Keratinocyte (primary cell): Measurements from ENCODE around the gene KLC1. TPM values are rescaled to one million over a fixed set of nuclear protein-coding genes. Genes with fewer than 3 reads are reported as not detected.

Experiments
- DNase-seq: peaks from one replicate; pipeline ENCODE4 v3.0.0-alpha.2; 2011; ENCODE audit warnings: low read depth, missing footprints, low spot score
- FAIRE-seq: peaks from 2 replicates; lab custom pipeline; 2011; peaks lifted over from hg19 to GRCh38; lab: Jason Lieb, UNC
- H2AFZ ChIP-seq: 2 replicates; pipeline ENCODE4 v1.6.0; 2012; ENCODE audit warnings: low read length, control low read depth, inconsistent platforms; ENCODE audit not compliant: control insufficient read depth
- H3K27ac ChIP-seq: 2 replicates; pipeline ENCODE4 v1.5.1; 2011; ENCODE audit warnings: low read length; ENCODE audit not compliant: control insufficient read depth, insufficient read depth
- H3K27me3 ChIP-seq: 3 replicates; pipeline ENCODE4 v1.6.0; 2011; ENCODE audit warnings: low read length; ENCODE audit not compliant: control insufficient read depth, insufficient read depth; ENCODE audit errors: extremely low read depth
- H3K36me3 ChIP-seq, 2 experiments: 2 replicates in 1 of 2; 3 replicates in 1 of 2; pipeline ENCODE4 v1.5.1; 2011; ENCODE audit warnings: low read length in 2 of 2, mild to moderate bottlenecking in 1 of 2; ENCODE audit not compliant: control insufficient read depth in 2 of 2, insufficient read depth in 2 of 2; ENCODE audit errors: extremely low read depth in 1 of 2
- H3K4me1 ChIP-seq: 3 replicates; pipeline ENCODE4 v1.5.1; 2011; ENCODE audit warnings: low read length; ENCODE audit not compliant: control insufficient read depth, insufficient read depth; ENCODE audit errors: extremely low read depth
- H3K4me2 ChIP-seq: 3 replicates; pipeline ENCODE4 v1.6.0; 2011; ENCODE audit warnings: low read depth, low read length; ENCODE audit not compliant: control insufficient read depth, insufficient read depth; ENCODE audit errors: extremely low read depth
- H3K4me3 ChIP-seq, 3 experiments: fragments of 200-600 bp in 1 of 3; sonication (generic) in 1 of 3; 2 replicates in 2 of 3; 3 replicates in 1 of 3; pipeline ENCODE4 v1.5.1; 2011 to 2016; ENCODE audit warnings: low read length in 3 of 3, mild to moderate bottlenecking in 3 of 3, control low read depth in 2 of 3, inconsistent platforms in 1 of 3, low read depth in 1 of 3, mixed read lengths in 1 of 3, mixed run types in 1 of 3, moderate library complexity in 1 of 3; ENCODE audit not compliant: control insufficient read depth in 2 of 3, insufficient read depth in 2 of 3; ENCODE audit errors: extremely low read depth in 1 of 3
- H3K79me2 ChIP-seq: 2 replicates; pipeline ENCODE4 v1.6.0; 2012; ENCODE audit warnings: low read length; ENCODE audit not compliant: control insufficient read depth, insufficient read depth
- H3K9ac ChIP-seq: 3 replicates; pipeline ENCODE4 v1.6.0; 2011; ENCODE audit warnings: low read length; ENCODE audit not compliant: control insufficient read depth, insufficient read depth; ENCODE audit errors: extremely low read depth
- H3K9me1 ChIP-seq: 3 replicates; pipeline ENCODE4 v1.6.0; 2011; ENCODE audit warnings: low read length; ENCODE audit not compliant: control insufficient read depth, insufficient read depth; ENCODE audit errors: extremely low read depth
- H3K9me3 ChIP-seq: 2 replicates; pipeline ENCODE4 v1.5.1; 2012; ENCODE audit warnings: low read depth, low read length; ENCODE audit not compliant: control insufficient read depth
- H4K20me1 ChIP-seq: 3 replicates; pipeline ENCODE4 v1.6.0; 2011; ENCODE audit warnings: low read length; ENCODE audit not compliant: control insufficient read depth, insufficient read depth; ENCODE audit errors: extremely low read depth
- EZH2 ChIP-seq: IDR thresholded peaks from one replicate; pipeline ENCODE4 v1.6.1; 2012; ENCODE audit warnings: inconsistent platforms, mild to moderate bottlenecking, low read length, moderate library complexity
- dilution Hi-C: fragments of 300-500 bp; cut with MboI; formaldehyde crosslinking; loops from one replicate; pipeline ENCODE4 v1.7.0; 2020; ENCODE audit warnings: low sequenced_read_pairs; ENCODE audit not compliant: extremely low pct_ligation_motif_present
- polyA plus RNA-seq, 5 experiments: library from polyadenylated mRNA; depleted of rRNA in 3 of 5; stranded (reverse) in 3 of 5; stranded (forward) in 1 of 5; unstranded in 1 of 5; fragments of >200 nt; gene quantifications; 1 replicate in 1 of 5; 2 replicates in 3 of 5; 3 replicates in 1 of 5; pipeline versions ENCODE4 v1.2.1 to v1.2.3, GENCODE V29; 2011 to 2012; ENCODE audit warnings: missing spikeins in 2 of 5, low read depth in 1 of 5, low replicate concordance in 1 of 5
- TF ChIP-seq, protein P1 (sequence below), 3 experiments: IDR thresholded peaks in 1 of 3; conservative IDR thresholded peaks in 1 of 3; optimal IDR thresholded peaks in 1 of 3; 2 replicates in 2 of 3; 3 replicates in 1 of 3; pipeline versions ENCODE3 to v1.5.1; 2011; ENCODE audit warnings: low read length in 3 of 3, mild to moderate bottlenecking in 3 of 3, moderate library complexity in 2 of 3, control low read depth in 1 of 3, inconsistent platforms in 1 of 3; ENCODE audit not compliant: insufficient read depth in 2 of 3; ENCODE audit errors: extremely low read depth in 1 of 3

KLC1 gene
- polyA plus RNA-seq, 1 donor (not counting 4 experiments of a cell fraction or from before 2014, with no cell fraction given) = 130 TPM

DNA sequence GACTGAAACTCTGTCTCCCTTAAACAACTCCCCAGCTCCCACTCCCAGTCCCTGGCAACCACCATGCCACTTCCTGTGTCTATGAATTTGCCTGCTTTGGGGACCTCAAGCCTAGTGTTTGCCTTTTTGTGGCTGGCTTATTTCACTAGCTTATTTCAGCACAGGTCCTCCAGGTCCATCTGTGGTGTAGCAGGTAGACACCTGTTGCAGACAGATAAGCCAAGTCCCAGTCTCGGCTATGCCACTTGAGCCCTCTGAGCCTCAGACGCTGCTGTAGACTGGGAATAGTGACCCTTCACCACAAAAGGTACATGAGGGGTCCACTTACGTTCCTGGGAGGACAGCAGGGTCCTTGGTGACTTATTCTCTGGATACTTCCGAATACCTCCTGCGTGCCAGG is 24.4 kb upstream of the KLC1 start:
- H3K27me3 ChIP-seq = peaks cover 4% of the 10 kb centered on the region
- H3K9me1 ChIP-seq = no peaks in the 10 kb centered on the region
- H3K4me3 ChIP-seq = no peak overlapping the region
- DNase-seq (no peak), FAIRE-seq (no peak)
- H3K9ac ChIP-seq = no peak overlapping the region
- dilution Hi-C loops = no loop called here
- H3K9me3 ChIP-seq = no peaks in the 10 kb centered on the region
- no peak overlapping the region for H3K27ac ChIP-seq
- H2AFZ ChIP-seq = no peak overlapping the region
- no peaks in the 10 kb centered on the region for H3K79me2 ChIP-seq
- no peak overlapping the region for H3K4me2 ChIP-seq
- peaks cover 5% of the 10 kb centered on the region for H3K4me1 ChIP-seq
- no peak for TF ChIP-seq EZH2
- TF ChIP-seq, protein P1, sequence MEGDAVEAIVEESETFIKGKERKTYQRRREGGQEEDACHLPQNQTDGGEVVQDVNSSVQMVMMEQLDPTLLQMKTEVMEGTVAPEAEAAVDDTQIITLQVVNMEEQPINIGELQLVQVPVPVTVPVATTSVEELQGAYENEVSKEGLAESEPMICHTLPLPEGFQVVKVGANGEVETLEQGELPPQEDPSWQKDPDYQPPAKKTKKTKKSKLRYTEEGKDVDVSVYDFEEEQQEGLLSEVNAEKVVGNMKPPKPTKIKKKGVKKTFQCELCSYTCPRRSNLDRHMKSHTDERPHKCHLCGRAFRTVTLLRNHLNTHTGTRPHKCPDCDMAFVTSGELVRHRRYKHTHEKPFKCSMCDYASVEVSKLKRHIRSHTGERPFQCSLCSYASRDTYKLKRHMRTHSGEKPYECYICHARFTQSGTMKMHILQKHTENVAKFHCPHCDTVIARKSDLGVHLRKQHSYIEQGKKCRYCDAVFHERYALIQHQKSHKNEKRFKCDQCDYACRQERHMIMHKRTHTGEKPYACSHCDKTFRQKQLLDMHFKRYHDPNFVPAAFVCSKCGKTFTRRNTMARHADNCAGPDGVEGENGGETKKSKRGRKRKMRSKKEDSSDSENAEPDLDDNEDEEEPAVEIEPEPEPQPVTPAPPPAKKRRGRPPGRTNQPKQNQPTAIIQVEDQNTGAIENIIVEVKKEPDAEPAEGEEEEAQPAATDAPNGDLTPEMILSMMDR (optimal IDR thresholded peaks at IDR 0.05 in 1 of 3, IDR thresholded peaks at IDR 0.05 in 1 of 3, conservative IDR thresholded peaks at IDR 0.05 in 1 of 3; ENCODE audit: extremely low read depth in 1 of 3, insufficient read depth in 2 of 3, low read length in 3 of 3) = no peak
- no peaks in the 10 kb centered on the region for H3K36me3 ChIP-seq
- H4K20me1 ChIP-seq = no peaks in the 10 kb centered on the region

DNA sequence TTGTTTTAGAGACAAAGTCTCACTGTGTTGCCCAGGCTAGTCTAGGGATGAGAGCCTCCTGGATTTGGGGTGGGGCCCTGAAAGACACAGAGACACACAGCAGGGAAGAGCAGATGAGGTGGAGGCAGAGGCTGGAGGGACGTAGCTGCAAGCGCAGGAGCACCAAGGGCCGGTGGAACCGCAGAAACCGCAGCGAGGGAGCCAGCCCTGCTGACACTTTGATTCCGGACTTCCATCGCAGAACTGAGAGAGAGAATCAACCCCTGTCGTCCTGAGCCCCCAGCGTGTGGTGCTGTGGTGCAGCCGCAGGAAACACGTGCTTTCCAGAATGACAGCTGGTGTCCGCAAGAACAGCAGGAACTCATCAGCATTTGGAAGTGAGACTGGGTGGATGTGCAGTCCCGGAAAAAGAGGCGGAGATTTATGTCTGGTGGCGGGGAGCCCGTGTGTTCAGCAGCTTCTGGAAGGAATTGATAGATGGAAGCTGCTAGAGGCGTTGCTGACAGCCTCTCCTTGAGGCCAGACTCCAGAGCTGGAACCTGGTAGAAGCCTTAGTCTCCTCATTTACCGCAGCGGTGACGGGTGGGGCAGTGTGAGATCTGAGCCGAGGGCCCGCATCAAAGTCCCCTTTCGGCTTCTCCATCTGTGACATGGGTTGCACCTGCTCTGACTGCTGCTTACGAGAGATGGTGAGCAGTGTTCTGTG is 21.9 kb upstream of the KLC1 start:
- Histone ChIP-seq H3K36me3 (no peaks in the 10 kb centered on the region), H3K4me1 (peaks cover 5% of the 10 kb centered on the region), H3K4me3 (peak overlapping the region in 1 of 3 experiments; percentile 40), H3K4me2 (peak overlapping the region; percentile 37), H3K79me2 (no peaks in the 10 kb centered on the region), H3K9ac (no peak overlapping the region), H3K27me3 (peaks cover 4% of the 10 kb centered on the region), H4K20me1 (no peaks in the 10 kb centered on the region), H3K9me1 (no peaks in the 10 kb centered on the region), H2AFZ (no peak overlapping the region), H3K27ac (no peak overlapping the region), H3K9me3 (peaks cover 5% of the 10 kb centered on the region)
- dilution Hi-C loops = no loop called here
- TF ChIP-seq, protein P1 (optimal IDR thresholded peaks at IDR 0.05 in 1 of 3, IDR thresholded peaks at IDR 0.05 in 1 of 3, conservative IDR thresholded peaks at IDR 0.05 in 1 of 3; ENCODE audit: extremely low read depth in 1 of 3, insufficient read depth in 2 of 3, low read length in 3 of 3) = peak in 2 of 3 experiments; percentile 4 to 52
- TF ChIP-seq EZH2 = no peak
- peak; percentile 39 for FAIRE-seq
- no peak for DNase-seq
